Endometrial microvascular endothelial cells (primary cell): Measurements from ENCODE around the gene HLA-DMB. TPM values are rescaled to one million over a fixed set of nuclear protein-coding genes. Genes with fewer than 3 reads are reported as not detected.

Source experiments
- in situ Hi-C: cut with HindIII; loops from 2 replicates; pipeline ENCODE4 v1.10.0; 2017; ENCODE audit warnings: low sequenced_read_pairs, low pct_unique_long_range_greater_than_20kb; ENCODE audit errors: inconsistent ontology term
- total RNA-seq: library from RNA; depleted of rRNA; stranded (reverse); fragments of >200 nt; gene quantifications from one replicate; pipeline ENCODE4 v1.2.3, GENCODE V29; 2015; ENCODE audit errors: inconsistent ontology term

The HLA-DMB gene
- total RNA-seq: 3.3 TPM

GRCh38 chr6:32940656-32941213 lies at the start of gene HLA-DMB:
Gene HLA-DMB, minus strand, starts transcription at chr6:32941028. Its CDS starts 221 bp downstream, at chr6:32940807.
- in situ Hi-C loops: no loop called here

- in situ Hi-C loops: loop anchor here (25.0 kb wide), 1 partner anchor 152 kb away; the partner anchor contains the start of genes PSMB8 and TAP2
Observed at GRCh38 chr6:32989368-32989767, 48.5 kb upstream of the HLA-DMB start.

GRCh38 chr6:32984622-32985389 lies 44.0 kb upstream of the HLA-DMB start:
- in situ Hi-C loops: loop anchor here (25.0 kb wide), 1 partner anchor 148 kb away; the partner anchor contains the start of genes PSMB8 and TAP2

GRCh38 chr6:32983964-32984621 lies 43.3 kb upstream of the HLA-DMB start:
- in situ Hi-C loops: loop anchor here (25.0 kb wide), 1 partner anchor 147 kb away; the partner anchor contains the start of genes PSMB8 and TAP2

- in situ Hi-C loops: loop anchor here (25.0 kb wide), 1 partner anchor 146 kb away; the partner anchor contains the start of genes PSMB8 and TAP2
Observed at GRCh38 chr6:32983493-32983848, 42.6 kb upstream of the HLA-DMB start.

- in situ Hi-C loops: loop anchor here (25.0 kb wide), 1 partner anchor 146 kb away; the partner anchor contains the start of genes PSMB8 and TAP2
Observed at GRCh38 chr6:32982702-32983492, 42.1 kb upstream of the HLA-DMB start.

- in situ Hi-C loops: loop anchor here (25.0 kb wide), 1 partner anchor 145 kb away; the partner anchor contains the start of genes PSMB8 and TAP2
Observed at GRCh38 chr6:32982084-32982701, 41.4 kb upstream of the HLA-DMB start.

GRCh38 chr6:32980488-32981038 lies 39.7 kb upstream of the HLA-DMB start:
- in situ Hi-C loops: loop anchor here (25.0 kb wide), 1 partner anchor 143 kb away; the partner anchor contains the start of genes PSMB8 and TAP2

- in situ Hi-C loops: loop anchor here (25.0 kb wide), 1 partner anchor 143 kb away; the partner anchor contains the start of genes PSMB8 and TAP2
Observed at GRCh38 chr6:32979720-32980487, 39.1 kb upstream of the HLA-DMB start.

GRCh38 chr6:32977953-32978324 lies 37.1 kb upstream of the HLA-DMB start:
- in situ Hi-C loops: loop anchor here (25.0 kb wide), 1 partner anchor 141 kb away; the partner anchor contains the start of genes PSMB8 and TAP2

- in situ Hi-C loops: loop anchor here (25.0 kb wide), 1 partner anchor 140 kb away; the partner anchor contains the start of genes PSMB8 and TAP2
Observed at GRCh38 chr6:32977272-32977952, 36.6 kb upstream of the HLA-DMB start.

- in situ Hi-C loops: loop anchor here (25.0 kb wide), 1 partner anchor 139 kb away; the partner anchor contains the start of genes PSMB8 and TAP2
Observed at GRCh38 chr6:32976334-32977069, 35.7 kb upstream of the HLA-DMB start.

- in situ Hi-C loops: loop anchor here (25.0 kb wide), 1 partner anchor 139 kb away; the partner anchor contains the start of genes PSMB8 and TAP2
Observed at GRCh38 chr6:32975886-32976285, 35.1 kb upstream of the HLA-DMB start.

- in situ Hi-C loops: loop anchor here (25.0 kb wide), 1 partner anchor 137 kb away; the partner anchor contains the start of genes PSMB8 and TAP2
Observed at GRCh38 chr6:32974541-32975308, 33.9 kb upstream of the HLA-DMB start.

GRCh38 chr6:32974016-32974333 lies 33.1 kb upstream of the HLA-DMB start:
- in situ Hi-C loops: no loop called here
